WTC11 (cell line): ENCODE measurements around the gene AP3M1. TPM values are rescaled to one million over a fixed set of nuclear protein-coding genes. Genes with fewer than 3 reads are reported as not detected.
"Not testable (repeated sequence)": the region's sequence is repeated elsewhere in the genome, so short reads cannot be mapped to it uniquely, and the experiment has no call there.

Source experiments
- ATAC-seq: fragments of 200-7000 bp; cut with Tn5 transposase; 2 replicates; pipeline ENCODE4 v1.10.0; 2021; ENCODE audit warnings: mild to moderate bottlenecking, moderate library complexity
- CTCF ChIA-PET: fragments of 300-600 bp; sonication (Branson Sonifier 250); formaldehyde crosslinking; loops from one replicate; lab custom pipeline; 2021; ENCODE audit warnings: antibody characterized with exemption; lab: Charles Lee
- POLR2A ChIA-PET: fragments of 350-600 bp; sonication (Branson Sonifier 250); formaldehyde crosslinking; loops from one replicate; lab custom pipeline; 2021; ENCODE audit warnings: antibody characterized with exemption; lab: Charles Lee
- DNase-seq: peaks from one replicate; pipeline ENCODE4 v3.0.0; 2021; ENCODE audit warnings: low spot score
- H3K27ac Mint-ChIP-seq: 2 replicates; pipeline ENCODE4 v1.8.0; 2021; ENCODE audit warnings: mixed read lengths
- H3K27me3 Mint-ChIP-seq: 2 replicates; pipeline ENCODE4 v1.8.0; 2021; ENCODE audit warnings: low read depth, mild to moderate bottlenecking, moderate library complexity, mixed read lengths
- H3K36me3 Mint-ChIP-seq: 2 replicates; pipeline ENCODE4 v1.8.0; 2021; ENCODE audit warnings: mixed read lengths
- H3K4me1 Mint-ChIP-seq: 2 replicates; pipeline ENCODE4 v1.8.0; 2022; ENCODE audit warnings: mixed read lengths
- H3K4me3 Mint-ChIP-seq: 2 replicates; pipeline ENCODE4 v1.8.0; 2021; ENCODE audit warnings: mild to moderate bottlenecking, moderate library complexity, mixed read lengths
- H3K9me3 Mint-ChIP-seq: 2 replicates; pipeline ENCODE4 v1.8.0; 2021; ENCODE audit warnings: mixed read lengths
- AR ChIP-seq: fragments of 250-450 bp; sonication (Bioruptor Pico); IDR thresholded peaks from 2 replicates; pipeline ENCODE4 v1.9.0; 2021; ENCODE audit warnings: mild to moderate bottlenecking
- ARID4B ChIP-seq: sonication (generic); formaldehyde crosslinking; IDR thresholded peaks from 2 replicates; pipeline ENCODE4 v1.8.0; 2023; ENCODE audit warnings: missing genetic modification reagents, mild to moderate bottlenecking, borderline replicate concordance
- ATF1 ChIP-seq: sonication (generic); formaldehyde crosslinking; IDR thresholded peaks from 2 replicates; pipeline ENCODE4 v1.8.1; 2023; ENCODE audit warnings: mild to moderate bottlenecking, moderate library complexity, missing genetic modification reagents
- E2F1 ChIP-seq: sonication (generic); formaldehyde crosslinking; IDR thresholded peaks from 2 replicates; pipeline ENCODE4 v1.8.0; 2022; ENCODE audit warnings: mild to moderate bottlenecking, missing genetic modification reagents
- ELF4 ChIP-seq: sonication (generic); formaldehyde crosslinking; IDR thresholded peaks from 2 replicates; pipeline ENCODE4 v1.8.1; 2022; ENCODE audit warnings: low read depth, mild to moderate bottlenecking, moderate library complexity, missing genetic modification reagents
- HMGA2 ChIP-seq: fragments of 250-450 bp; sonication (Bioruptor Pico); IDR thresholded peaks from 2 replicates; pipeline ENCODE4 v1.4.0; 2021; ENCODE audit warnings: mild to moderate bottlenecking, moderate library complexity
- HMGXB4 ChIP-seq: sonication (generic); formaldehyde crosslinking; IDR thresholded peaks from 2 replicates; pipeline ENCODE4 v1.8.1; 2023; ENCODE audit warnings: mild to moderate bottlenecking, moderate library complexity, missing genetic modification reagents
- OVOL2 ChIP-seq: fragments of 250-450 bp; sonication (Bioruptor Pico); IDR thresholded peaks from 2 replicates; pipeline ENCODE4 v1.9.0; 2021; ENCODE audit warnings: mild to moderate bottlenecking, borderline replicate concordance
- PREB ChIP-seq: sonication (generic); formaldehyde crosslinking; IDR thresholded peaks from 2 replicates; pipeline ENCODE4 v1.8.1; 2022; ENCODE audit warnings: mild to moderate bottlenecking, missing genetic modification reagents, moderate library complexity, borderline replicate concordance
- SP1 ChIP-seq: sonication (generic); formaldehyde crosslinking; conservative IDR thresholded peaks from 2 replicates; pipeline ENCODE4 v1.8.1; 2022; ENCODE audit warnings: missing genetic modification reagents
- STAT6 ChIP-seq: sonication (generic); formaldehyde crosslinking; conservative IDR thresholded peaks from 2 replicates; pipeline ENCODE4 v1.8.1; 2023; ENCODE audit warnings: mild to moderate bottlenecking, low read depth, missing genetic modification reagents, moderate library complexity
- TEAD1 ChIP-seq: sonication (generic); formaldehyde crosslinking; IDR thresholded peaks from 2 replicates; pipeline ENCODE4 v1.8.0; 2022; ENCODE audit warnings: mild to moderate bottlenecking, missing genetic modification reagents
- TP53 ChIP-seq: sonication (generic); formaldehyde crosslinking; IDR thresholded peaks from 2 replicates; pipeline ENCODE4 v1.8.1; 2023; ENCODE audit warnings: mild to moderate bottlenecking, missing genetic modification reagents
- ZBTB21 ChIP-seq: sonication (generic); formaldehyde crosslinking; IDR thresholded peaks from 2 replicates; pipeline ENCODE4 v1.8.1; 2023; ENCODE audit warnings: mild to moderate bottlenecking, missing genetic modification reagents, borderline replicate concordance
- ZNF121 ChIP-seq: sonication (generic); formaldehyde crosslinking; IDR thresholded peaks from 2 replicates; pipeline ENCODE4 v1.8.0; 2023; ENCODE audit warnings: missing genetic modification reagents
- ZNF416 ChIP-seq: fragments of 250-450 bp; sonication (Bioruptor Pico); IDR thresholded peaks from 2 replicates; pipeline ENCODE4 v1.9.0; 2021; ENCODE audit warnings: mild to moderate bottlenecking, inconsistent platforms
- total RNA-seq: library from RNA; stranded (reverse); gene quantifications from 3 replicates; pipeline ENCODE4 v1.2.3, GENCODE V29; 2021

AP3M1 gene
- total RNA-seq, 1 experiment from 2014 or later: 37.3 TPM

- TF ChIP-seq STAT6 (CRISPR knock-in tag) (no peak), AR (no peak), TP53 (CRISPR knock-in tag) (no peak), OVOL2 (CRISPR knock-in tag) (no peak), ZNF416 (CRISPR knock-in tag) (no peak), ATF1 (CRISPR knock-in tag) (no peak), ARID4B (CRISPR knock-in tag) (no peak), ZBTB21 (CRISPR knock-in tag) (no peak)
- TF ChIP-seq, all 79 proteins: peak for 0
Measured at GRCh38 chr10:74140553-74140952, 10.1 kb downstream of the AP3M1 start (continued).

GRCh38 chr10:74139981-74140380, 10.6 kb downstream of the AP3M1 start:
- Mint-ChIP-seq H3K27me3 (no peaks in the 10 kb centered on the region), H3K4me1 (no peaks in the 10 kb centered on the region), H3K9me3 (no peaks in the 10 kb centered on the region), H3K36me3 (peaks cover 23% of the 10 kb centered on the region), H3K27ac (no peak overlapping the region), H3K4me3 (no peak overlapping the region)
- no peak for TF ChIP-seq ZNF121 (CRISPR knock-in tag)
- ATAC-seq: no peak
- ChIA-PET POLR2A (no interaction called here), CTCF (no interaction called here)
- DNase-seq: no peak

GRCh38 chr10:74138596-74138995, 12.0 kb downstream of the AP3M1 start:
- peaks cover 34% of the 10 kb centered on the region for H3K36me3 Mint-ChIP-seq
- not testable (repeated sequence) for H3K27me3 Mint-ChIP-seq, H3K4me3 Mint-ChIP-seq, H3K4me1 Mint-ChIP-seq, ATAC-seq, H3K9me3 Mint-ChIP-seq, DNase-seq, H3K27ac Mint-ChIP-seq
- ChIA-PET CTCF (interaction anchor here (0.9 to 2.1 kb wide), 6 partner anchors 8 to 1097 kb away, joined by 3 to 8 read pairs (median 4); partner anchors contain the start of genes ADK, AP3M1 and COMTD1), POLR2A (interaction anchor here (0.8 kb wide), 1 partner anchor 68 kb away, joined by 8 read pairs; no protein-coding TSS in a partner anchor)

- ChIA-PET POLR2A (interaction anchor here (0.8 kb wide), 1 partner anchor 69 kb away, joined by 8 read pairs; no protein-coding TSS in a partner anchor), CTCF (interaction anchor here (0.9 to 2.1 kb wide), 6 partner anchors 9 to 75 kb away, joined by 3 to 8 read pairs (median 3); partner anchors contain the start of genes ADK and AP3M1)
- no peak overlapping the region for H3K27ac Mint-ChIP-seq
- DNase-seq (no peak), ATAC-seq (no peak)
- H3K9me3 Mint-ChIP-seq: no peaks in the 10 kb centered on the region
- H3K36me3 Mint-ChIP-seq: peaks cover 38% of the 10 kb centered on the region
- H3K4me1 Mint-ChIP-seq: no peaks in the 10 kb centered on the region
- no peaks in the 10 kb centered on the region for H3K27me3 Mint-ChIP-seq
- H3K4me3 Mint-ChIP-seq: no peak overlapping the region
- TF ChIP-seq PREB (CRISPR knock-in tag) (no peak), ELF4 (CRISPR knock-in tag) (no peak), TEAD1 (CRISPR knock-in tag) (no peak), HMGA2 (no peak), SP1 (CRISPR knock-in tag) (no peak), HMGXB4 (CRISPR knock-in tag) (no peak), E2F1 (CRISPR knock-in tag) (no peak)
Measured at GRCh38 chr10:74137992-74138391, 12.6 kb downstream of the AP3M1 start.
